Measurements from ENCODE around the gene VLDLR. TPM values are rescaled to one million over a fixed set of nuclear protein-coding genes. Genes with fewer than 3 reads are reported as not detected.

The VLDLR gene
- polyA plus RNA-seq, 1 donor (not counting 4 experiments of a cell fraction or from before 2014, with no cell fraction given): 7.0 TPM

GRCh38 chr9:2691212-2691611 is 69.6 kb downstream of the VLDLR start:
- Histone ChIP-seq H3K4me3 (ENCODE audit: control insufficient read depth in 2 of 3, extremely low read depth in 1 of 3, insufficient read depth in 2 of 3, low read depth in 1 of 3, low read length in 3 of 3) (no peak overlapping the region), H3K4me1 (ENCODE audit: control insufficient read depth, extremely low read depth, insufficient read depth, low read length) (no peaks in the 10 kb centered on the region), H4K20me1 (ENCODE audit: control insufficient read depth, extremely low read depth, insufficient read depth, low read length) (no peaks in the 10 kb centered on the region), H3K4me2 (ENCODE audit: control insufficient read depth, extremely low read depth, insufficient read depth, low read depth, low read length) (no peak overlapping the region), H3K27ac (ENCODE audit: control insufficient read depth, insufficient read depth, low read length) (no peak overlapping the region), H3K79me2 (ENCODE audit: control insufficient read depth, insufficient read depth, low read length) (no peaks in the 10 kb centered on the region), H3K9me3 (ENCODE audit: control insufficient read depth, low read depth, low read length) (no peaks in the 10 kb centered on the region), H3K36me3 (ENCODE audit: control insufficient read depth in 2 of 2, extremely low read depth in 1 of 2, insufficient read depth in 2 of 2, low read length in 2 of 2) (no peaks in the 10 kb centered on the region), H2AFZ (ENCODE audit: control insufficient read depth, low read length) (no peak overlapping the region), H3K9me1 (ENCODE audit: control insufficient read depth, extremely low read depth, insufficient read depth, low read length) (no peaks in the 10 kb centered on the region), H3K27me3 (ENCODE audit: control insufficient read depth, extremely low read depth, insufficient read depth, low read length) (no peaks in the 10 kb centered on the region), H3K9ac (ENCODE audit: control insufficient read depth, extremely low read depth, insufficient read depth, low read length) (no peak overlapping the region)
- FAIRE-seq (no peak), DNase-seq (ENCODE audit: low read depth, low spot score) (no peak)
- dilution Hi-C loops (cut with MboI; ENCODE audit: extremely low pct_ligation_motif_present, low sequenced_read_pairs): no loop called here
- TF ChIP-seq CTCF (optimal IDR thresholded peaks at IDR 0.05 in 1 of 3, IDR thresholded peaks at IDR 0.05 in 1 of 3, conservative IDR thresholded peaks at IDR 0.05 in 1 of 3; ENCODE audit: extremely low read depth in 1 of 3, insufficient read depth in 2 of 3, low read length in 3 of 3): no peak
- TF ChIP-seq EZH2 (IDR thresholded peaks at IDR 0.05; ENCODE audit: low read length): no peak

DNA sequence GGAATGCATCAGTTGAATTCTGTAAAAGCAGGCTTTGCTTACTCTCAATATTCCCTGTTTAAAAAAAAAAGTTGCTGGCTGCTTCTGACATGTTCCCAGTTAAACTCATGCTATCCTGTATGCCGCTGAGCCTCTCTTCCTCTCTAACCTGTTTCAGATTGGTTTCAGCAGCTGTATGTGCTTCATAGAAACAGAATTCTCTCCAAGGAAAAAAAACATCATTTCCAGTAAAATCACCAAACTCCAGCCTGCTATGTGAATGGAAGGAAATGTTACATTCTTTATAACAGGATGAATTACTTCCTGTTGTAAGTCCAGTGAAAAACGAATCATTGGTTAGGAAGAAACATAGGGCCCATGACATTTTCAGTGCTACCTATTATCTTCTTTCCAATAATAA is 70.0 kb downstream of the VLDLR start:
- H2AFZ ChIP-seq (ENCODE audit: control insufficient read depth, low read length): no peak overlapping the region
- FAIRE-seq (no peak), DNase-seq (ENCODE audit: low read depth, low spot score) (no peak)

More for the DNA sequence above, 70.0 kb downstream of the VLDLR start:
- dilution Hi-C loops (cut with MboI; ENCODE audit: extremely low pct_ligation_motif_present, low sequenced_read_pairs): no loop called here
- Histone ChIP-seq H3K9ac (ENCODE audit: control insufficient read depth, extremely low read depth, insufficient read depth, low read length) (no peak overlapping the region), H3K4me2 (ENCODE audit: control insufficient read depth, extremely low read depth, insufficient read depth, low read depth, low read length) (no peak overlapping the region), H3K4me3 (ENCODE audit: control insufficient read depth in 2 of 3, extremely low read depth in 1 of 3, insufficient read depth in 2 of 3, low read depth in 1 of 3, low read length in 3 of 3) (no peak overlapping the region), H3K9me1 (ENCODE audit: control insufficient read depth, extremely low read depth, insufficient read depth, low read length) (no peaks in the 10 kb centered on the region), H4K20me1 (ENCODE audit: control insufficient read depth, extremely low read depth, insufficient read depth, low read length) (no peaks in the 10 kb centered on the region), H3K79me2 (ENCODE audit: control insufficient read depth, insufficient read depth, low read length) (no peaks in the 10 kb centered on the region), H3K27ac (ENCODE audit: control insufficient read depth, insufficient read depth, low read length) (no peak overlapping the region), H3K4me1 (ENCODE audit: control insufficient read depth, extremely low read depth, insufficient read depth, low read length) (no peaks in the 10 kb centered on the region), H3K27me3 (ENCODE audit: control insufficient read depth, extremely low read depth, insufficient read depth, low read length) (no peaks in the 10 kb centered on the region), H3K9me3 (ENCODE audit: control insufficient read depth, low read depth, low read length) (no peaks in the 10 kb centered on the region), H3K36me3 (ENCODE audit: control insufficient read depth in 2 of 2, extremely low read depth in 1 of 2, insufficient read depth in 2 of 2, low read length in 2 of 2) (no peaks in the 10 kb centered on the region)
- TF ChIP-seq CTCF (optimal IDR thresholded peaks at IDR 0.05 in 1 of 3, IDR thresholded peaks at IDR 0.05 in 1 of 3, conservative IDR thresholded peaks at IDR 0.05 in 1 of 3; ENCODE audit: extremely low read depth in 1 of 3, insufficient read depth in 2 of 3, low read length in 3 of 3) (no peak), EZH2 (IDR thresholded peaks at IDR 0.05; ENCODE audit: low read length) (no peak)

Measured in keratinocyte (primary cell).